ENCODE results near the gene JPH4.
A peak's percentile ranks its signal among the peaks of the same experiment; 100 is the strongest.

The JPH4 gene

GRCh38 chr14:23563473-23564180, 15.0 kb downstream of the JPH4 start:
- DNase-seq (ENCODE audit: low spot score) = no peak

DNA sequence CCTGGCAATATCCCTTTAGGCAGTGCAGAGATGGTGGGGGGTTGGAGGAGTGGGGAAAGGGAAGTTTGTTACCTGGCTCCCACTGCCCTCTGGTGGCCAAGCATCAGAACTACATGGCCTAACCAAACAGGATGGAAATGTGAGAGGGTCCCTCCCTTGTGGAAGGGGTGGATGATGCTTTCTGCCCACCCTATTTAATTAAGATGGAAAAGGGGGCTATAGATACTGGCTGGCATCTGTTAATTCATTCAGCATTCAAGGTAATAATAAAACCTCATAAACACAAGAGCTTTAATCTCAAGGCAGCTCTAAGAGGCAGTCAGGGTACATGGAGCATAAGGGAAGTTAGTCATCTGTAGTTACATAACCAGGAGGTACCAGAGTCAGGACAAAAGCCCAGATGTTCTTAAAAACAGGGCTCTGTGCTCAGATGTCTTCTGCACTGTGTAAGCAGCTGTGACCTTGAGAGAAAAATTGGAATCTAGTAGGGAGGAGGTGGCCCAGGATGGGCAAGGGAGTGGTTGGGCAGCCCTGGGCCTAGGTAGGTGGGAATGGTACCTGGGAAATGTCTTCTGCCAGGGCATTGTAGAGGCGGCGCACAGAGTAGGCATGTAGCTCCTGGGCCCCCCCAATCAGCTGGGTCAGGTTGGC, 15.6 kb downstream of the JPH4 start:
- peak; percentile 64 for DNase-seq (ENCODE audit: low spot score)

DNA sequence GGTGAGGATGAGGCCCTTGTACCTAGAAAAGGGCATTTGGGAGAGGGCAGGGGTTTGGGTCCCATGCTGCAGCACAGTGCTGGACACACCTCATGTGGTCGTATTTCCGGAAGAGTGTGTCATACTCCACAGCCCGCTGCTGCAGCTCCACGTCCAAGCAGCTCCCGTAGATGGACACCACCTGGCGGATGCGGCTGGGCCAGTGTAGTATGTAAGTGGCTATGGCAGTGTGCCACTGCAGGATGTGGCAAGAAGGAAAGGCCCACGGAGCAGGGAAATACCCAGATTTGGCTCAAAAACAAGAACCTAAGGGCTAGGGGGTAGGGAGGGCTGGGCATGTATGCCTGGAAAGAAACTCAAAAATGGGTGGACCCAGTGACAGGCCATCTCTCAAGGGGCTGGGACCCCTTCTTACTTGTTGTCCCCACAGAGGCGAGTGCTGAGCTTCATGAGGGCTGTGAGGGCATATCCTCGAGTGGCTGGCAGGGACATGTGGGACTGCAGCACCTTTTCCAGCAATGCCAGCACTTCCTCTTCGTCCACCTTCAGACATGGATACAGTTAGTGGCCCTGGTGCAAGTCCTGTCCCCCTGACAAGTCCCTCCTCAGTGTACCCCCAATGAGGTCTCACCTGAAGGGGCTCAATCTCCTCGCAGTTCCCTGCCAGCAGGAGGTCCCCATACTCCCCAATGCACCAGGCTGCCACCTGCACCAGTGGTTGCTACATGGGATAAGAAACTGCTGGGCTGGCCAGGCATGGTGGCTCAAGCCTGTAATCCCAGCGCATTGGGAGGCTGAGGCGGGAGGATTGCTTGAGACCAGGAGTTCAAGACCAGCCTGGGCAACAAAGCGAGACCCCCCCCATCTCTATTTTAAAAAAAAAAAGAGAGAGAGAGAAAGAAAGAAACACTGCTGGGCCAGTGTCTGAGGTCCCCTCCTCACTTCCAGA, 16.4 kb downstream of the JPH4 start:
- no peak for DNase-seq (ENCODE audit: low spot score)

GRCh38 chr14:23561259-23561658, 17.3 kb downstream of the JPH4 start:
- DNase-seq (ENCODE audit: low spot score) = no peak

GRCh38 chr14:23559926-23560520, 18.6 kb downstream of the JPH4 start:
- DNase-seq (ENCODE audit: low spot score) = no peak

- peak; percentile 75 for DNase-seq (ENCODE audit: low spot score)
Observed at GRCh38 chr14:23559010-23559925, 19.3 kb downstream of the JPH4 start.

DNA sequence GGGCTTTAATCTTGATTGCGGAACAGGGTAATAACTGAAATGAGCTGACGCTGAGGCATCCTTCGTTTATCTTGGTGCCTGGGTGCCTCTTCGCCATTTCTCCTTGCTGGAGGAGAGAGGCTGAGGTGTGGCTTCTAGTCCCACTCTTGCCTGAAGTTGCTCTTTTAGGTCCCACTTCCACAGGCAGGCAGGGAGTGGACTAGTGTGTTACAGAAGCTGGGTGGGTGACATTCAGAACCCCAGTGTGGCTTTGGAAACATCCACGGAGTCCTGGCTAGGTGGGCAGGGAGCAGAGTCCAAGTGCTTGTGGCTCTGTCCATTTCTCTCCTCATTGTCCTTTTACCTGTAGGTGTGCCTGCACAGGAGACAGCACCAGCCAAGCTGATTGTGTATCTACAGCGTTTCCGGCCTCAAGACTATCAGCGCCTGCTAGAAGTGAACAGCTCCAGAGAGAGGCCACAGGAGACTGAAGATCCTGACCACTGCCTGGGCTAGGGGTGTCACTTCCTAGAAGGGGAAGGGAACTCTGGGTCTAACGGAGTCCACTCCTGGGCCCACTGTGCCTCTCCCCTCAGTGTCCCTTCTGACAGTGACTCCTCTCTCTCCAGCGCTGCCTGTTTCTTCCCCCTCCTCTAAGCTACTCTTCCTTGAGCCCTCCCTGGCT, 20.1 kb downstream of the JPH4 start:
- no peak for DNase-seq (ENCODE audit: low spot score)

GRCh38 chr14:23557946-23558345, 20.6 kb downstream of the JPH4 start:
- no peak for DNase-seq (ENCODE audit: low spot score)

DNA sequence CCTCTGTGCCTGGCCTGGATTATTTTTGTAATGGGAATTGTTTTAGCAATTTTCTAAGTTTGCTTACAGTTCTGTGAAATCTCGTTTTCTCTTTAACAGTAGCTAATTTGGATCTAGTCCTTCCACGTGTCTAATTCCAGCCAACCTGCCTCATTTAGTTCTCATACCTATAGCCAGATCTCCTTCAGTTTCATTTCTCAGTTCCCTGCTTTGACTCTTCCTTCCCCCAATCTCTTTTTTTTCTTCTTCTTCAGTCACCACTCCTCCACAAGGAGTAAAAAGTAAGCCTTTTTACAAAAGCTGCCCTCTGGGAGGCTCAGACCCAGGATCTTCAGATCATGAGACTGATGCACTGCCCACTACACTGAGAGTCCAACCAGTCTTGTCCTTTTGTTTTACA, 21.1 kb downstream of the JPH4 start:
- no peak for DNase-seq (ENCODE audit: low spot score)

- no peak for DNase-seq (ENCODE audit: low spot score)
Observed at GRCh38 chr14:23556700-23557440, 21.7 kb downstream of the JPH4 start.

DNA sequence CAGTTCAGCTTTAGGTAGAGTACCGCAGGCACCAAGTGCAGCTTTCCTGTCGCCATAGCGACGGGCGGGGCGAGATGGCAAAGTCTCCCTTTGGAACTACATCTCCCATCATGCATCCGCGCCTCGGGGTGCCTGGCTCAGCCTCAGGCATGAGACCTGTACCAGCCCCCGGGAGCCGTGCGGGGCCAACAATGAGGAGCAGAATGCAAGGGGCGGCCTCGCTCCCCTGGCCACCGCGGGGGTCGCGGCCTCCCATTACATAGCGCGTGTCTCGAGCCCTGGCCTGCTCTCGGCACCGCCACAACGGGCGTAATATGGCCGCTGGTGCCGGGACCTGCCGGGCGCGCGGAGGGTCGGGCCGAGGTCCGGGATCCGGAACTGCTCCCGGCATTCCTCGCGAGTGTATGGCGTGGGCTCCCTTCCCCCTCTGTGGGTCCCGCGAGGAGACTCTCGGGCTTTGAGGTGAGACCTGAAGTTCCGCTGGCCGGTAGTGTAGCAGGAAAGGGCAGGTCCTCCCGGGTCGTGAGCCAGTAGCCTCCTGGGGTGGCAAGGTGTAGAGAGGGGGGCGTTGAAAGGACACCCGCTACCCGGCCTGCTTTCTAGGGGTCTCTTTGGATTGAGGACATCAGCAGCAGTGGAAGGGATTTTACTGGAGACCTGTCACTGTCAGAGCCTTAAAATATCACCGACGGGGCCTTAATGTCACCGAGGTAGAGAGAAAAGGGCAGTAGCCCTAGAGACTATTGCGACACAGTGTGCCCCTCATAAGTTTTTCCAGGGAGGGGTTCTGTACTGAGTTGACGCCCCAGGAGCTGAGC, 22.5 kb downstream of the JPH4 start, which contains the start of gene THTPA:
Gene THTPA (plus strand): TSS at position 390 of the 818 bp plus-strand sequence. CDS start 487 bp downstream, outside the sequence.
- DNase-seq (ENCODE audit: low spot score) = peak; percentile 93

DNA sequence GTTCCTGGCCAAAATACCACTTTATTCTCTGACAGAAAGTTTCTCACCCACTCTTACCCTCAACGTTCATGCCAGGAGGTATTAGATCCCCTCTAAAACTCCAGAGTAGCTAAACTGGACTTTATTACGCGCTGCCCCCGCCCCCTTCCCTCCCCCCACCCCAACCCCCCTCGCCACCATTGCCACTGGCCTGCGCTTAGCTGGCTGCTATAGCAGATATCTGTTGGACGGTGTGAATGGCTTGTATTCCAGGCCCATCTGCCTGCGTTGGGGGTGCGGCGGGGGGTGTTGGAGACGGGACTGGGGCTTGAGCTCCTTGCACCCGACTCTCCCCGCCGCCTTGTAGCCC, 23.1 kb downstream of the JPH4 start:
- no peak for DNase-seq (ENCODE audit: low spot score)

DNA sequence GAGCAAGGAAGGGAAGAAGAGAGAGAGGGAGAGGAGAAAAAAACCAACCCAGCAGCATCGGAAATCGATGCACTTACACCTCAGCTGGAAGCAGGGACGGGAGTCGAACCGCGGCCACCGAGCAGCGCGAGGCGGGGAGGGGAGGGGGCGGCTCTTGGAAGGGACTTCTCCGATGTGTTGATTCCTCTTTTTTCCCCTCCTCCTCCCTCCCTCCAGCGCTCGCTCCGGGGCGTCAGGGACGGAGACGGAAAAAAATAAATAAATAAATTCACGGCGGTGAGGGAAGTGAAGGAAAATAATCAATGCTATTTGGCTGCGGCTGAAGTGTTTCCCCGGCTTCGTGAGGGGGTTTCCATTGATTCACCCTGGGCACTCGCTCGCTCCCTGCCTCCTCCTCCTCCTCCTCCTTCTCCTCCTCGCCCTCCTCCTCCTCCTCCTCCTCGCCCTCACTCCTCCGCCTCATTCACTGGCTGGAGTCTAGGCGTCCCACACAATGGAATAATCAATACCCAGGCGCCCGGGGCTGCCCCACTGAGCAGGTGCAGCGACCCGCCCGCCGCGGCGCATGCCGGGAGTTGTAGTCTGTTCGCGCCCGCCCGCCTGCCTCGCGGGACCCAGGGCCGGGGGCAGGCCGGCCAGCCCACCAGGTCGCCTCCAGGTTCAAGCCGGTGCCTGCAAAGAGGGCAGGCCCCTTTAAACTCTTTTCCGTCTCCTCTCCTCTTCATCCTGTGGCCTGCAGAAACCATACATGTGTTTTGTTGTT, 27.1 kb downstream of the JPH4 start, which contains the start of gene ZFHX2:
Gene ZFHX2 (minus strand): TSS at position 500 of the 763 bp plus-strand sequence. CDS start 16,440 bp downstream, outside the sequence.
- DNase-seq (ENCODE audit: low spot score) = peak; percentile 55

DNA sequence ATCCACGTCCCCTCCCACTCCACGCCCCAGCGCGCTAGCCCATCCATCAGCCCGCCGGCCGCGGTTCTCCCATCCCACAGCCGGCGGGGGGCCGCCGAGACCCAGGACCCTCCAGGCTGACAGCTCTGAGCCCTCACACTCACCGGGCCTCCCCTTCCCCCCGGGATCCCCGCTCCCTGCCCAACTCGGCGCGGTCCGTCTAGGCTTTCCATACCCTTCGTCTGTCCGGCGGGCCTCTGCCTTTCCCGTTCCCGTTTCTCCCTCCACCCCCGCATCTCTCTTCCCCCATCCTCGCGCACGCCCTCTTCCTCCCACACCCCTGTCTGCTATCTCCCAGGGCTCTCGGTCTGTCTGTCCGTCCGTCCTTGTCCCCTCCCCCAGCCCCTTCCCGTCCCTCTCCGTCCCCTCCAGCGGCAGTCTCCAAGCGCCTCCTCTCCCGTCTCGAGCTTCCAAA, 27.8 kb downstream of the JPH4 start:
- DNase-seq (ENCODE audit: low spot score) = no peak

- DNase-seq (ENCODE audit: low spot score) = no peak
Observed at GRCh38 chr14:23550131-23550811, 28.3 kb downstream of the JPH4 start.

GRCh38 chr14:23548351-23549318, 30.0 kb downstream of the JPH4 start:
- no peak for DNase-seq (ENCODE audit: low spot score)

All from hematopoietic multipotent progenitor cell treated with erythropoietin and hydrocortisone succinate and interleukin-3 and kit ligand, for 17 days (in vitro differentiated cells).